ENCODE measurements around the gene NRF1. TPM values are rescaled to one million over a fixed set of nuclear protein-coding genes. Genes with fewer than 3 reads are reported as not detected.

The NRF1 gene
- total and polyA plus RNA-seq, 2 of the 8 experiments (the other 6 are each of a cell fraction or from before 2014, with no cell fraction given): 18.2 to 21.4 TPM

DNA sequence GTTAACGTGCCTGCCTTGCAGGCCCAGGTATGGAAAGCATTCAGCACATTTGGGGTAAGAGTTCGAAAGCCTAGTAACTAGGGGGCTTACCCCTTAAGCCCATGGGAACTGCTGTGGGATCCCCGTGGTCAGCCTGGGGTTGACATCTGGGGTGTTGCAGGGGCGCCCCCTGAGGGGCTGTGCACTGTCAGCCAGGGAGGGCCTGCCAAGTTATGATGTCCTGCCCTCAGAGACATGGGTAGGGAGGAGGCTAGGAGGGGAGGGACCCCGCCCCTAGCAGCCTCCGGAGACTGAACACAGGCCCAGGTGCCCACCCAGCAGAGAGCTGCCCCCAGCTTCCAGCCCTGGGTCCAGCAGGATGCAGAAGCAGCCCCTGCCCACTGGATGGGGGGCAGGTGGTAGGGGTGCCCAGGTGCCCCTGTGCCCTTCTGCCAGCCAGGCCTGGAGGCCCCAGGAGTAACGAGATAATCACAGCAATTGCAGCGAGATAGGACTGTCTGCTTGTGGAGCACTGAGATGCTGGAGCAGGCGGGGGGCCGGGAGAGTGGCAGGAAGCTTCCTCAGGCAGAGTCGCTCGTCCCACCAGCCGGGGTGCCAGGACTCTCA, 187.9 kb downstream of the NRF1 start:
- Histone ChIP-seq H3K27ac (ENCODE audit: low read depth, low read length) (no peak overlapping the region), H3K79me2 (ENCODE audit: control insufficient read depth in 1 of 2, insufficient read depth in 2 of 2, low read length in 2 of 2) (no peaks in the 10 kb centered on the region), H2BK20ac (ENCODE audit: low read length) (no peak overlapping the region), H2AFZ (ENCODE audit: low read length) (no peak overlapping the region), H3K9me3 (ENCODE audit: insufficient read depth in 2 of 2, low read depth in 1 of 2, low read length in 1 of 2) (no peaks in the 10 kb centered on the region), H3K4ac (replicated peaks; ENCODE audit: insufficient read length, low read depth, low read length) (no peak overlapping the region), H3K18ac (ENCODE audit: extremely low read depth, low read length) (0 out of 2 replicates have a peak overlapping the region, but pooled peaks have one; percentile 13), H3K4me1 (replicated peaks in 1 of 4; ENCODE audit: control insufficient read depth in 3 of 4, insufficient read depth in 4 of 4, low read length in 3 of 4) (peaks cover 3 to 13% (median 10%) of the 10 kb centered on the region in 4 experiments; a peak in 6 of 7 replicates), H3K4me2 (ENCODE audit: insufficient read depth in 1 of 2, low read depth in 2 of 2, low read length in 2 of 2) (no peak overlapping the region), H3K56ac (replicated peaks; ENCODE audit: insufficient read length, low read depth, low read length) (no peak overlapping the region), H3K14ac (ENCODE audit: insufficient read length) (no peak overlapping the region), H4K91ac (replicated peaks; ENCODE audit: insufficient read length, low read length) (no peak overlapping the region), H4K8ac (ENCODE audit: extremely low read depth, insufficient read depth, low read length) (no peak overlapping the region; the same call in 1 of the 2 replicates), H3K23ac (ENCODE audit: insufficient read length) (no peak overlapping the region), H4K20me1 (replicated peaks in 1 of 2; ENCODE audit: control insufficient read depth in 1 of 2, insufficient read depth in 2 of 2, low read length in 2 of 2) (no peaks in the 10 kb centered on the region), H2BK15ac (ENCODE audit: low read length) (no peak overlapping the region), H3K36me3 (ENCODE audit: control insufficient read depth in 2 of 4, insufficient read depth in 4 of 4, low read length in 3 of 4) (no peaks in the 10 kb centered on the region), H3K4me3 (ENCODE audit: extremely low read depth in 1 of 4, insufficient read depth in 2 of 4, low read depth in 3 of 4, low read length in 4 of 4) (no peak overlapping the region), H4K5ac (ENCODE audit: insufficient read length, low read depth, low read length) (no peak overlapping the region), H2BK12ac (ENCODE audit: low read depth, low read length) (no peak overlapping the region), H2BK5ac (ENCODE audit: low read depth, low read length) (no peak overlapping the region), H3K27me3 (replicated peaks in 1 of 4; ENCODE audit: control insufficient read depth in 3 of 4, extremely low read depth in 1 of 4, insufficient read depth in 3 of 4, low read length in 3 of 4) (no peaks in the 10 kb centered on the region; a peak in 1 of 7 replicates), H3K9ac (replicated peaks in 1 of 4; ENCODE audit: extremely low read depth in 1 of 4, low read depth in 3 of 4, low read length in 3 of 4) (no peak overlapping the region), H2BK120ac (replicated peaks; ENCODE audit: low read depth, low read length) (no peak overlapping the region), H3K23me2 (ENCODE audit: low read depth, low read length) (no peaks in the 10 kb centered on the region), H2AK5ac (ENCODE audit: low read depth, low read length) (no peak overlapping the region), H3K79me1 (ENCODE audit: low read depth, low read length) (no peaks in the 10 kb centered on the region)
- WGBS, 2 experiments (ENCODE audit: extremely low coverage in 1 of 2, insufficient coverage in 1 of 2, insufficient read length in 1 of 2, insufficient replicate concordance in 2 of 2, low coverage in 1 of 2, low lambda C conversion rate in 2 of 2, missing lambda C conversion rate in 1 of 2): 87% methylated on average over 13 of the region's 13 CpGs; no CpG with 5 or more reads in 1 of the 2 experiments
- FAIRE-seq (no peak), DNase-seq (ENCODE audit: low read depth in 1 of 2, low spot score in 2 of 2) (no peak)
- POLR2A ChIA-PET (ENCODE audit: partially characterized antibody): interaction anchor here (0.7 to 1.6 kb wide), 4 partner anchors 9 to 19 kb away, joined by 3 to 5 read pairs (median 4); no protein-coding TSS in a partner anchor
- CTCF ChIA-PET (ENCODE audit: partially characterized antibody): interaction anchor here (0.7 to 1.8 kb wide), 7 partner anchors 11 to 45 kb away, joined by 3 to 7 read pairs (median 4); no protein-coding TSS in a partner anchor
- TF ChIP-seq EZH2 (IDR thresholded peaks at IDR 0.05; ENCODE audit: low read depth, low read length, severe bottlenecking): peak; percentile 19
- TF ChIP-seq CREB1 (IDR thresholded peaks at IDR 0.05): no peak
- TF ChIP-seq KDM1A (IDR thresholded peaks at IDR 0.05; ENCODE audit: borderline replicate concordance, low read length): no peak
- TF ChIP-seq, protein P1, sequence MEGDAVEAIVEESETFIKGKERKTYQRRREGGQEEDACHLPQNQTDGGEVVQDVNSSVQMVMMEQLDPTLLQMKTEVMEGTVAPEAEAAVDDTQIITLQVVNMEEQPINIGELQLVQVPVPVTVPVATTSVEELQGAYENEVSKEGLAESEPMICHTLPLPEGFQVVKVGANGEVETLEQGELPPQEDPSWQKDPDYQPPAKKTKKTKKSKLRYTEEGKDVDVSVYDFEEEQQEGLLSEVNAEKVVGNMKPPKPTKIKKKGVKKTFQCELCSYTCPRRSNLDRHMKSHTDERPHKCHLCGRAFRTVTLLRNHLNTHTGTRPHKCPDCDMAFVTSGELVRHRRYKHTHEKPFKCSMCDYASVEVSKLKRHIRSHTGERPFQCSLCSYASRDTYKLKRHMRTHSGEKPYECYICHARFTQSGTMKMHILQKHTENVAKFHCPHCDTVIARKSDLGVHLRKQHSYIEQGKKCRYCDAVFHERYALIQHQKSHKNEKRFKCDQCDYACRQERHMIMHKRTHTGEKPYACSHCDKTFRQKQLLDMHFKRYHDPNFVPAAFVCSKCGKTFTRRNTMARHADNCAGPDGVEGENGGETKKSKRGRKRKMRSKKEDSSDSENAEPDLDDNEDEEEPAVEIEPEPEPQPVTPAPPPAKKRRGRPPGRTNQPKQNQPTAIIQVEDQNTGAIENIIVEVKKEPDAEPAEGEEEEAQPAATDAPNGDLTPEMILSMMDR (IDR thresholded peaks at IDR 0.05; ENCODE audit: control extremely low read depth in 1 of 3, insufficient read depth in 1 of 3, low read depth in 1 of 3, low read length in 3 of 3): 0 out of 4 replicates have a peak, but pooled peaks of 1 of the 3 experiments have one; percentile 1
- TF ChIP-seq GTF2F1 (IDR thresholded peaks at IDR 0.05; ENCODE audit: borderline replicate concordance, low read depth, low read length): no peak
- no peak for TF ChIP-seq SIRT6 (IDR thresholded peaks at IDR 0.05; ENCODE audit: low read length)
- no peak for TF ChIP-seq PHF8 (conservative IDR thresholded peaks at IDR 0.05; ENCODE audit: low read depth, low read length)
